SU-DHL-6 (cell line): ENCODE measurements around the gene MFNG.

Source experiments
- H2AFZ ChIP-seq: fragments of 200-600 bp; sonication (generic); 2 replicates; pipeline ENCODE4 v1.6.1; 2014; ENCODE audit warnings: low read depth, mild to moderate bottlenecking, moderate library complexity, mixed read lengths, antibody characterized with exemption, low read length; ENCODE audit not compliant: severe bottlenecking
- H3F3A ChIP-seq: fragments of 200-600 bp; shearing (Covaris generic); 2 replicates; pipeline ENCODE4 v1.6.0; 2016; ENCODE audit warnings: antibody characterized with exemption, mild to moderate bottlenecking; ENCODE audit not compliant: insufficient read depth
- H3K27ac ChIP-seq: fragments of 200-600 bp; sonication (generic); 2 replicates; pipeline ENCODE4 v1.5.1; 2016; ENCODE audit warnings: low read depth, mild to moderate bottlenecking, low read length, moderate library complexity, mixed read lengths
- H3K27me3 ChIP-seq: fragments of 200-600 bp; sonication (generic), shearing (Covaris generic); 2 replicates; pipeline ENCODE4 v1.6.0; 2014; ENCODE audit warnings: mild to moderate bottlenecking, low read length
- H3K36me3 ChIP-seq: fragments of 200-600 bp; sonication (generic); 2 replicates; pipeline ENCODE4 v1.6.1; 2014; ENCODE audit warnings: mild to moderate bottlenecking, low read length, mixed read lengths
- H3K4me2 ChIP-seq: fragments of 300-600, 200-600 bp; shearing (Covaris generic), sonication (generic); 2 replicates; pipeline ENCODE4 v1.6.0; 2014; ENCODE audit warnings: low read length, low read depth, mild to moderate bottlenecking; ENCODE audit not compliant: poor library complexity, severe bottlenecking
- H3K4me3 ChIP-seq: fragments of 200-600 bp; sonication (generic); 2 replicates; pipeline ENCODE4 v1.5.1; 2014; ENCODE audit warnings: antibody characterized with exemption, low read length, mild to moderate bottlenecking, mixed read lengths; ENCODE audit not compliant: insufficient read depth, poor library complexity, severe bottlenecking
- H3K79me2 ChIP-seq: fragments of 200-600 bp; sonication (generic); 2 replicates; pipeline ENCODE4 v1.6.1; 2014; ENCODE audit warnings: mild to moderate bottlenecking, low read length, moderate library complexity; ENCODE audit not compliant: insufficient read depth
- H3K9ac ChIP-seq: fragments of 200-600 bp; sonication (generic); 2 replicates; pipeline ENCODE4 v1.7.0; 2014; ENCODE audit warnings: mild to moderate bottlenecking, low read length
- H3K9me2 ChIP-seq: fragments of 200-600 bp; sonication (generic); replicated peaks from 2 replicates; pipeline ENCODE4 v1.6.1; 2014; ENCODE audit warnings: low read length; ENCODE audit not compliant: insufficient read depth
- H3K9me3 ChIP-seq: fragments of 200-600 bp; sonication (generic); 2 replicates; pipeline ENCODE4 v1.6.1; 2014; ENCODE audit warnings: low read length, mixed read lengths; ENCODE audit not compliant: insufficient read depth
- H4K20me1 ChIP-seq: fragments of 200-600 bp; sonication (generic); 2 replicates; pipeline ENCODE4 v1.6.1; 2014; ENCODE audit warnings: low read depth, mild to moderate bottlenecking, antibody characterized with exemption, low read length, moderate library complexity, mixed read lengths
- EZH2phosphoT487 ChIP-seq: fragments of 200-600 bp; sonication (generic), shearing (Covaris generic); conservative IDR thresholded peaks from 2 replicates; pipeline ENCODE4 v1.6.1; 2018; ENCODE audit warnings: mild to moderate bottlenecking, antibody characterized with exemption, low read length, moderate library complexity, mixed read lengths
- TF ChIP-seq, protein P1 (sequence below): fragments of 200-600 bp; sonication (generic); IDR thresholded peaks from one replicate; pipeline ENCODE4 v1.5.1; 2017; ENCODE audit warnings: antibody characterized with exemption, mild to moderate bottlenecking, low read length, moderate library complexity; ENCODE audit not compliant: insufficient read depth, poor library complexity, severe bottlenecking

Gene MFNG

GRCh38 chr22:37489983-37490382 lies 3.8 kb upstream of the MFNG start:
- Histone ChIP-seq H4K20me1 (no peaks in the 10 kb centered on the region), H3F3A (0 out of 2 replicates have a peak, but pooled peaks cover 4% of the 10 kb centered on the region), H3K4me3 (no peak overlapping the region), H3K36me3 (no peaks in the 10 kb centered on the region), H3K27ac (no peak overlapping the region), H2AFZ (no peak overlapping the region), H3K27me3 (no peaks in the 10 kb centered on the region), H3K9me3 (no peaks in the 10 kb centered on the region), H3K9ac (no peak overlapping the region), H3K4me2 (no peak overlapping the region), H3K9me2 (no peaks in the 10 kb centered on the region), H3K79me2 (peaks cover 13% of the 10 kb centered on the region)
- TF ChIP-seq, protein P1, sequence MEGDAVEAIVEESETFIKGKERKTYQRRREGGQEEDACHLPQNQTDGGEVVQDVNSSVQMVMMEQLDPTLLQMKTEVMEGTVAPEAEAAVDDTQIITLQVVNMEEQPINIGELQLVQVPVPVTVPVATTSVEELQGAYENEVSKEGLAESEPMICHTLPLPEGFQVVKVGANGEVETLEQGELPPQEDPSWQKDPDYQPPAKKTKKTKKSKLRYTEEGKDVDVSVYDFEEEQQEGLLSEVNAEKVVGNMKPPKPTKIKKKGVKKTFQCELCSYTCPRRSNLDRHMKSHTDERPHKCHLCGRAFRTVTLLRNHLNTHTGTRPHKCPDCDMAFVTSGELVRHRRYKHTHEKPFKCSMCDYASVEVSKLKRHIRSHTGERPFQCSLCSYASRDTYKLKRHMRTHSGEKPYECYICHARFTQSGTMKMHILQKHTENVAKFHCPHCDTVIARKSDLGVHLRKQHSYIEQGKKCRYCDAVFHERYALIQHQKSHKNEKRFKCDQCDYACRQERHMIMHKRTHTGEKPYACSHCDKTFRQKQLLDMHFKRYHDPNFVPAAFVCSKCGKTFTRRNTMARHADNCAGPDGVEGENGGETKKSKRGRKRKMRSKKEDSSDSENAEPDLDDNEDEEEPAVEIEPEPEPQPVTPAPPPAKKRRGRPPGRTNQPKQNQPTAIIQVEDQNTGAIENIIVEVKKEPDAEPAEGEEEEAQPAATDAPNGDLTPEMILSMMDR = no peak
- TF ChIP-seq EZH2phosphoT487 = no peak

GRCh38 chr22:37488337-37489135 lies 2.4 kb upstream of the MFNG start:
- Histone ChIP-seq H3K9me3 (no peaks in the 10 kb centered on the region), H3K9me2 (no peaks in the 10 kb centered on the region), H4K20me1 (no peaks in the 10 kb centered on the region), H3K27ac (no peak overlapping the region), H3K4me3 (no peak overlapping the region), H3K27me3 (no peaks in the 10 kb centered on the region), H3K36me3 (no peaks in the 10 kb centered on the region), H3K9ac (no peak overlapping the region), H3K79me2 (peaks cover 27% of the 10 kb centered on the region), H3F3A (0 out of 2 replicates have a peak, but pooled peaks cover 6% of the 10 kb centered on the region), H3K4me2 (no peak overlapping the region), H2AFZ (no peak overlapping the region)
- TF ChIP-seq, protein P1 = no peak
- no peak for TF ChIP-seq EZH2phosphoT487

GRCh38 chr22:37487571-37487970 lies 1.4 kb upstream of the MFNG start:
- H3F3A ChIP-seq = 0 out of 2 replicates have a peak, but pooled peaks cover 6% of the 10 kb centered on the region

More at GRCh38 chr22:37487571-37487970, 1.4 kb upstream of the MFNG start:
- Histone ChIP-seq H2AFZ (no peak overlapping the region), H3K36me3 (no peaks in the 10 kb centered on the region), H3K79me2 (peaks cover 37% of the 10 kb centered on the region), H3K4me3 (no peak overlapping the region), H4K20me1 (no peaks in the 10 kb centered on the region), H3K9ac (no peak overlapping the region), H3K9me3 (no peaks in the 10 kb centered on the region), H3K27ac (no peak overlapping the region), H3K4me2 (no peak overlapping the region), H3K9me2 (no peaks in the 10 kb centered on the region), H3K27me3 (no peaks in the 10 kb centered on the region)
- TF ChIP-seq, protein P1 = no peak
- no peak for TF ChIP-seq EZH2phosphoT487
